PFSK-1 (cell line): ENCODE measurements around the gene PPARGC1A.

Experiments
- FOXP2 ChIP-seq: optimal IDR thresholded peaks from 2 replicates; pipeline ENCODE3; 2011; ENCODE audit warnings: borderline replicate concordance, control low read depth, inconsistent platforms; ENCODE audit not compliant: insufficient read depth; ENCODE audit errors: extremely low read length, extremely low read depth
- POLR2AphosphoS5 ChIP-seq: IDR thresholded peaks from 2 replicates; pipeline ENCODE4 v1.6.1; 2012; ENCODE audit warnings: low read depth, mild to moderate bottlenecking, control low read depth, low read length, moderate library complexity
- SIN3A ChIP-seq: IDR thresholded peaks from 2 replicates; pipeline ENCODE4 v1.6.1; 2012; ENCODE audit warnings: mild to moderate bottlenecking, low read length, moderate library complexity, borderline replicate concordance; ENCODE audit not compliant: insufficient read depth
- TAF1 ChIP-seq: IDR thresholded peaks from 2 replicates; pipeline ENCODE4 v1.6.1; 2012; ENCODE audit warnings: low read length, control low read depth, borderline replicate concordance; ENCODE audit not compliant: insufficient read depth
- TF ChIP-seq, protein P1 (sequence below), 2 experiments: IDR thresholded peaks; 2 replicates each; pipeline versions ENCODE4 v1.6.1 to v1.8.0; 2011 to 2012; ENCODE audit warnings: low read depth in 2 of 2, low read length in 2 of 2, control low read depth in 1 of 2, inconsistent platforms in 1 of 2, mild to moderate bottlenecking in 1 of 2, moderate library complexity in 1 of 2; ENCODE audit not compliant: insufficient read depth in 1 of 2

- TF ChIP-seq, protein P1, sequence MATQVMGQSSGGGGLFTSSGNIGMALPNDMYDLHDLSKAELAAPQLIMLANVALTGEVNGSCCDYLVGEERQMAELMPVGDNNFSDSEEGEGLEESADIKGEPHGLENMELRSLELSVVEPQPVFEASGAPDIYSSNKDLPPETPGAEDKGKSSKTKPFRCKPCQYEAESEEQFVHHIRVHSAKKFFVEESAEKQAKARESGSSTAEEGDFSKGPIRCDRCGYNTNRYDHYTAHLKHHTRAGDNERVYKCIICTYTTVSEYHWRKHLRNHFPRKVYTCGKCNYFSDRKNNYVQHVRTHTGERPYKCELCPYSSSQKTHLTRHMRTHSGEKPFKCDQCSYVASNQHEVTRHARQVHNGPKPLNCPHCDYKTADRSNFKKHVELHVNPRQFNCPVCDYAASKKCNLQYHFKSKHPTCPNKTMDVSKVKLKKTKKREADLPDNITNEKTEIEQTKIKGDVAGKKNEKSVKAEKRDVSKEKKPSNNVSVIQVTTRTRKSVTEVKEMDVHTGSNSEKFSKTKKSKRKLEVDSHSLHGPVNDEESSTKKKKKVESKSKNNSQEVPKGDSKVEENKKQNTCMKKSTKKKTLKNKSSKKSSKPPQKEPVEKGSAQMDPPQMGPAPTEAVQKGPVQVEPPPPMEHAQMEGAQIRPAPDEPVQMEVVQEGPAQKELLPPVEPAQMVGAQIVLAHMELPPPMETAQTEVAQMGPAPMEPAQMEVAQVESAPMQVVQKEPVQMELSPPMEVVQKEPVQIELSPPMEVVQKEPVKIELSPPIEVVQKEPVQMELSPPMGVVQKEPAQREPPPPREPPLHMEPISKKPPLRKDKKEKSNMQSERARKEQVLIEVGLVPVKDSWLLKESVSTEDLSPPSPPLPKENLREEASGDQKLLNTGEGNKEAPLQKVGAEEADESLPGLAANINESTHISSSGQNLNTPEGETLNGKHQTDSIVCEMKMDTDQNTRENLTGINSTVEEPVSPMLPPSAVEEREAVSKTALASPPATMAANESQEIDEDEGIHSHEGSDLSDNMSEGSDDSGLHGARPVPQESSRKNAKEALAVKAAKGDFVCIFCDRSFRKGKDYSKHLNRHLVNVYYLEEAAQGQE (IDR thresholded peaks at IDR 0.05; ENCODE audit: insufficient read depth in 1 of 2, low read depth in 2 of 2, low read length in 2 of 2): peak in 1 of 2 experiments; percentile 66; a peak in 1 of 4 replicates
- TF ChIP-seq POLR2AphosphoS5: no peak
- TF ChIP-seq SIN3A: no peak
- no peak for TF ChIP-seq TAF1
- no peak for TF ChIP-seq FOXP2
These were observed 1.2 kb downstream of the PPARGC1A start for GRCh38 chr4:23888421-23889319.
